GM18520 (cell line): ENCODE data around the gene KLHL3.

Source experiments
- ATAC-seq: cut with Tn5 transposase; IDR thresholded peaks from one replicate; pipeline ENCODE4 v1.9.1; 2021; ENCODE audit not compliant: unreplicated experiment

The KLHL3 gene

GRCh38 chr5:137592317-137592716, 143.6 kb downstream of the KLHL3 start:
- no peak for ATAC-seq

GRCh38 chr5:137589185-137589584, 146.7 kb downstream of the KLHL3 start:
- no peak for ATAC-seq

GRCh38 chr5:137587919-137588318, 148.0 kb downstream of the KLHL3 start:
- no peak for ATAC-seq

GRCh38 chr5:137584262-137584661, 151.6 kb downstream of the KLHL3 start:
- no peak for ATAC-seq

GRCh38 chr5:137583129-137583528, 152.8 kb downstream of the KLHL3 start:
- ATAC-seq: no peak

GRCh38 chr5:137582218-137582617, 153.7 kb downstream of the KLHL3 start:
- ATAC-seq: no peak

GRCh38 chr5:137581776-137582175, 154.1 kb downstream of the KLHL3 start:
- ATAC-seq: no peak

GRCh38 chr5:137580030-137580429, 155.9 kb downstream of the KLHL3 start:
- ATAC-seq: no peak

- no peak for ATAC-seq
These were observed 160.0 kb downstream of the KLHL3 start for GRCh38 chr5:137575847-137576246.

GRCh38 chr5:137575211-137575610, 160.7 kb downstream of the KLHL3 start:
- no peak for ATAC-seq

- ATAC-seq: no peak
These were observed 162.5 kb downstream of the KLHL3 start for GRCh38 chr5:137573376-137573775.

- no peak for ATAC-seq
These were observed 163.7 kb downstream of the KLHL3 start for GRCh38 chr5:137572042-137572695.

- no peak for ATAC-seq
These were observed 165.8 kb downstream of the KLHL3 start for GRCh38 chr5:137570070-137570469.
